ENCODE measurements around the gene SIRT1.

DNA sequence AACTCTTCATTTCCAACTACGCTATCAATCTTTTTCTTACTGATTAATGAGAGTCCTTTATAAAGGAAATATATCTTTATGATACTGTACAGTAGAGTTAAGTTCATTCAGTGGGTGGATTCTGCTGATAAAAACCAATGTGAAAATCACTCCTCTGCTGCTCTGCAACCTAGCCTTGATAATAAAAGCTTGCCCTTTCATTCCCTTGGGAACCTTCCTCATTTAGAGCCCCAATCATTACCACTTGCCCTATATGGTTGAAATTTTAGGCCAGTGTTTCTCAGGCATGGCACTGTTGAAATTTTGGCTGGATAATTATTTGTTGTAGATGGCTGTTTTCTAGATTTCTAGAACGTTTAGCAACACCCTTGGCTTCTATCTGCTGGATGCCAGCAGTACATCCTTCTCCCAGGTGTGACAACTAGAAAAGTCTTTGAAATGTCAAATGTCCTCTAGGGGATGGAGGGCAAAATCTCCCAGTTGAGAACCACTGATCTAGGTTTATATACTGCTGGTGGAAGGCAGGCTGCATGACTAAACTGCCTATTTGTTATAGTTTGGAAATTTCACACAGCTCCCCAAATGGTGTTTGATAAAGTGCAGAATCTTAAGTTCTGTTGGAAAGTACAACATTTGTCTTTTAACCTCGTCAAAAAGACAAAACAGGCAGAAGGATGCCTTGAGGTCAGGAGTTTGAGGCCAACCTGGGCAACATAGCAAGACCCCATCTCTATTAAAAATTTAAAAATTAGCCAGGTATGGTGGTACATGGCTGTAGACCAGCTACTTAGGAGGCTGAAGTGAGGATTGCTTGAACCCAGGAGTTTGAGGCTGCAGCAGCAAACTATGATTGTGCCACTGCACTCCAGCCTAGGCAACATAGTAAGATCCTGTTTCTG, 8.9 kb upstream of the SIRT1 start:
- TF ChIP-seq, protein P1, sequence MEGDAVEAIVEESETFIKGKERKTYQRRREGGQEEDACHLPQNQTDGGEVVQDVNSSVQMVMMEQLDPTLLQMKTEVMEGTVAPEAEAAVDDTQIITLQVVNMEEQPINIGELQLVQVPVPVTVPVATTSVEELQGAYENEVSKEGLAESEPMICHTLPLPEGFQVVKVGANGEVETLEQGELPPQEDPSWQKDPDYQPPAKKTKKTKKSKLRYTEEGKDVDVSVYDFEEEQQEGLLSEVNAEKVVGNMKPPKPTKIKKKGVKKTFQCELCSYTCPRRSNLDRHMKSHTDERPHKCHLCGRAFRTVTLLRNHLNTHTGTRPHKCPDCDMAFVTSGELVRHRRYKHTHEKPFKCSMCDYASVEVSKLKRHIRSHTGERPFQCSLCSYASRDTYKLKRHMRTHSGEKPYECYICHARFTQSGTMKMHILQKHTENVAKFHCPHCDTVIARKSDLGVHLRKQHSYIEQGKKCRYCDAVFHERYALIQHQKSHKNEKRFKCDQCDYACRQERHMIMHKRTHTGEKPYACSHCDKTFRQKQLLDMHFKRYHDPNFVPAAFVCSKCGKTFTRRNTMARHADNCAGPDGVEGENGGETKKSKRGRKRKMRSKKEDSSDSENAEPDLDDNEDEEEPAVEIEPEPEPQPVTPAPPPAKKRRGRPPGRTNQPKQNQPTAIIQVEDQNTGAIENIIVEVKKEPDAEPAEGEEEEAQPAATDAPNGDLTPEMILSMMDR (conservative IDR thresholded peaks at IDR 0.05; ENCODE audit: low read depth, low read length), result no peak
- no peak for TF ChIP-seq EZH2 (IDR thresholded peaks at IDR 0.05; ENCODE audit: borderline replicate concordance, low read depth, low read length, poor library complexity, severe bottlenecking)

Data from A673 (cell line).